Measurements from ENCODE around the gene ZFAND6. TPM values are rescaled to one million over a fixed set of nuclear protein-coding genes. Genes with fewer than 3 reads are reported as not detected.

ZFAND6 gene
- total RNA-seq, 2 donors from 2014 or later = 103 to 167 TPM

GRCh38 chr15:80163217-80163616 lies 103.7 kb downstream of the ZFAND6 start:
- H3K9me3 ChIP-seq = no peaks in the 10 kb centered on the region
- H3K4me3 ChIP-seq = no peak overlapping the region
- DNase-seq (ENCODE audit: low spot score) = no peak
- H3K36me3 ChIP-seq = no peaks in the 10 kb centered on the region
- 86% methylated on average over 5 of the region's 5 CpGs for WGBS
- no peak for TF ChIP-seq POLR2A (IDR thresholded peaks at IDR 0.05)
- TF ChIP-seq POLR2AphosphoS5 (IDR thresholded peaks at IDR 0.05) = no peak
- TF ChIP-seq CTCF (IDR thresholded peaks at IDR 0.05) = no peak
- intact Hi-C loops (cut with DNase I) = no loop called here
- H3K27me3 ChIP-seq (replicated peaks; ENCODE audit: insufficient read depth) = no peaks in the 10 kb centered on the region
- H3K4me1 ChIP-seq (replicated peaks) = peaks cover 2% of the 10 kb centered on the region
- no peak overlapping the region for H3K27ac ChIP-seq

- no peak for TF ChIP-seq POLR2AphosphoS5 (IDR thresholded peaks at IDR 0.05)
- TF ChIP-seq POLR2A (IDR thresholded peaks at IDR 0.05) = no peak
- no peak for TF ChIP-seq CTCF (IDR thresholded peaks at IDR 0.05)
- 100% methylated on average over 1 of the region's 1 CpG for WGBS
- H3K27me3 ChIP-seq (replicated peaks; ENCODE audit: insufficient read depth) = no peaks in the 10 kb centered on the region
- peaks cover 2% of the 10 kb centered on the region for H3K4me1 ChIP-seq (replicated peaks)
- no peaks in the 10 kb centered on the region for H3K36me3 ChIP-seq
- H3K9me3 ChIP-seq = no peaks in the 10 kb centered on the region
- DNase-seq (ENCODE audit: low spot score) = no peak
- H3K4me3 ChIP-seq = no peak overlapping the region
- intact Hi-C loops (cut with DNase I) = no loop called here
- H3K27ac ChIP-seq = no peak overlapping the region
Measured at GRCh38 chr15:80163897-80164296, 104.4 kb downstream of the ZFAND6 start.

- Histone ChIP-seq H3K36me3 (no peaks in the 10 kb centered on the region), H3K4me1 (replicated peaks) (no peaks in the 10 kb centered on the region), H3K4me3 (no peak overlapping the region), H3K27me3 (replicated peaks; ENCODE audit: insufficient read depth) (no peaks in the 10 kb centered on the region), H3K27ac (no peak overlapping the region), H3K9me3 (no peaks in the 10 kb centered on the region)
- whole genome bisulfite sequencing = 84% methylated on average over 8 of the region's 8 CpGs
- no peak for DNase-seq (ENCODE audit: low spot score)
- TF ChIP-seq POLR2A (IDR thresholded peaks at IDR 0.05) (no peak), POLR2AphosphoS5 (IDR thresholded peaks at IDR 0.05) (no peak), CTCF (IDR thresholded peaks at IDR 0.05) (no peak)
- intact Hi-C loops (cut with DNase I) = no loop called here
Measured at GRCh38 chr15:80167936-80168335, 108.5 kb downstream of the ZFAND6 start.

- H3K27ac ChIP-seq = no peak overlapping the region
- no peak for TF ChIP-seq POLR2AphosphoS5 (IDR thresholded peaks at IDR 0.05)
- no peaks in the 10 kb centered on the region for H3K9me3 ChIP-seq
- H3K4me1 ChIP-seq (replicated peaks) = no peaks in the 10 kb centered on the region
- no peaks in the 10 kb centered on the region for H3K36me3 ChIP-seq
- intact Hi-C loops (cut with DNase I) = no loop called here
- no peak for DNase-seq (ENCODE audit: low spot score)
- WGBS = 78% methylated on average over 5 of the region's 5 CpGs
- no peaks in the 10 kb centered on the region for H3K27me3 ChIP-seq (replicated peaks; ENCODE audit: insufficient read depth)
- no peak overlapping the region for H3K4me3 ChIP-seq
Measured at GRCh38 chr15:80168421-80168820, 108.9 kb downstream of the ZFAND6 start.

- H3K27me3 ChIP-seq (replicated peaks; ENCODE audit: insufficient read depth) = no peaks in the 10 kb centered on the region
- intact Hi-C loops (cut with DNase I) = loop anchor here (5.0 kb wide), 2 partner anchors 108 to 273 kb away; partner anchors contain the start of gene MTHFS
- no peaks in the 10 kb centered on the region for H3K9me3 ChIP-seq
- H3K27ac ChIP-seq = no peak overlapping the region
- no peak overlapping the region for H3K4me3 ChIP-seq
- H3K4me1 ChIP-seq (replicated peaks) = no peaks in the 10 kb centered on the region
- TF ChIP-seq CTCF (IDR thresholded peaks at IDR 0.05) (no peak), POLR2AphosphoS5 (IDR thresholded peaks at IDR 0.05) (no peak), POLR2A (IDR thresholded peaks at IDR 0.05) (no peak)
- no peaks in the 10 kb centered on the region for H3K36me3 ChIP-seq
- WGBS = 98% methylated on average over 12 of the region's 12 CpGs
- DNase-seq (ENCODE audit: low spot score) = no peak
Measured at GRCh38 chr15:80169768-80170357, 110.4 kb downstream of the ZFAND6 start.

Data from prostate gland (tissue), 2 donors.